Testis (tissue), 3 donors: ENCODE measurements around the gene CCDC43. TPM values are rescaled to one million over a fixed set of nuclear protein-coding genes. Genes with fewer than 3 reads are reported as not detected.

Experiments used
- DNase-seq: peaks from one replicate; pipeline ENCODE4 v3.0.0-alpha.2; 2019
- H3K27ac ChIP-seq, 2 donors: fragments of 200-600 bp; sonication (generic); one replicate each; pipeline ENCODE4 v1.5.1; 2019
- H3K27me3 ChIP-seq: fragments of 200-600 bp; sonication (generic); one replicate; pipeline ENCODE4 v1.5.1; 2019
- H3K36me3 ChIP-seq: fragments of 200-600 bp; sonication (generic); one replicate; pipeline ENCODE4 v1.5.1; 2017; ENCODE audit warnings: low read depth; ENCODE audit errors: missing control alignments
- H3K4me1 ChIP-seq: fragments of 200-600 bp; sonication (generic); one replicate; pipeline ENCODE4 v1.5.1; 2019
- H3K4me3 ChIP-seq, 2 donors: fragments of 200-600 bp; sonication (generic); one replicate each; pipeline ENCODE4 v1.5.1; 2017 to 2019
- H3K9me3 ChIP-seq: fragments of 200-600 bp; sonication (generic); one replicate; pipeline ENCODE4 v1.5.1; 2017
- CTCF ChIP-seq, 3 experiments: fragments of 450-650 bp in 2 of 3; fragments of 200-600 bp in 1 of 3; sonication (generic) in 1 of 3; IDR thresholded peaks; one replicate each; pipeline ENCODE4 v1.5.1; 2016 to 2019; ENCODE audit warnings: antibody characterized with exemption in 3 of 3, mild to moderate bottlenecking in 2 of 3, moderate library complexity in 1 of 3
- POLR2A ChIP-seq: fragments of 450-650 bp; IDR thresholded peaks from one replicate; pipeline ENCODE4 v1.6.1; 2017; ENCODE audit warnings: antibody characterized with exemption, mild to moderate bottlenecking, moderate library complexity
- WGBS, 2 donors: methylation state at CpG; one replicate each; pipeline ENCODE4 v1.1.5; 2018; 5-methylcytosine and 5-hydroxymethylcytosine counted together
- intact Hi-C: fragments of 100-400 bp; cut with DNase I; formaldehyde crosslinking; loops from one replicate; pipeline ENCODE4 v1.15.1; 2023; ENCODE audit warnings: low total_unique reads
- polyA plus RNA-seq: library from polyadenylated mRNA; stranded (reverse); fragments of 350-450 nt; fragmentation: Illumina TruSeq; extraction: RNeasy Lipid Tissue Mini Kit (QIAGEN cat#74804); gene quantifications from one replicate; pipeline ENCODE4 v1.2.3, GENCODE V29; 2014; ENCODE audit warnings: low read depth, low replicate concordance; ENCODE audit not compliant: insufficient read depth
- total RNA-seq, 2 donors: library from RNA; depleted of rRNA; stranded (reverse); fragments of >200 nt; gene quantifications; one replicate each; pipeline ENCODE4 v1.2.3, GENCODE V29; 2016

CCDC43 gene
- total and polyA plus RNA-seq, 3 donors from 2014 or later: 18.6 to 27.9 (median 20.8) TPM

DNA sequence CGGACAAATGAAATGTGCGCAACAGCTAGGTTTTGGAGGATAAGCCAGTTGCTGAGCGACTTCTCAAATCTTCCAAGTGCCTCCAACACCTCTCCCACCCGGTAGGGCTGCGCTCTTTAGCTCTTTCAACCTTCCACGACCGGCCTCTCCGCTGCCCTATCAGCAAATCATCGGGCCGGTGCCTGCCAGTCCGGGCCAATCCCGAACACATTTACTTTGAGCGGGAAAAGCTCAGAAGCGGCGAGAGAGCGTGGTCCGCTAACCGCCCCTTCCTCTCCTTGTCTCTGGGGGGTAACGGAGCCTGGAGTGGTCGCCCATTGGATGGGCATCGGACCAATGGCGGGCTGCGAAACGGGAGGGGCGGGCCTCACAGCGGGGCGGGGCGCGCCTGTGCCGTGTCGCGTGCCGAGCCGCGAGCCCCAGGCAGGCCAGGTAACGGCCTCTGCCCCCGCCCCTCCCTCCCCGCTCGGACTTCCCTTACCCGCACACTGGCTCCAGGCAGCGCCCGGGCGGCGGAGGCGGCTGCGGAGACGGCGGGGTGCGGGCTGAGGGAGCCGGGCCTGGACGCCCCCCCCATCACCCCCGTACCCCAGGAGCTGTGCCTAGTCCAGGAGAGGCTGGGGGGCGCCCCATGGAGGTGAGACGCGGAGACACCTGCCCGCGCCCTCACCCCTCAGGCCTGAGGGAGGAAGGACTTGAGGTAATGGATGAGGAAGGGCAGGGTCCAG lies 33.4 kb downstream of the CCDC43 start, which contains the start of gene MEIOC:
TSS of gene MEIOC (plus strand) at position 486 of the 728 bp plus-strand sequence. CDS start at position 632, 146 bp downstream.
- no peaks in the 10 kb centered on the region for H3K36me3 ChIP-seq
- DNase-seq: peak; percentile 86
- no peaks in the 10 kb centered on the region for H3K27me3 ChIP-seq
- peak within 1 kb of the TSS; percentile 43 to 64 for H3K4me3 ChIP-seq
- intact Hi-C loops: no loop called here
- H3K4me1 ChIP-seq: no peaks in the 10 kb centered on the region
- H3K27ac ChIP-seq: peak within 1 kb of the TSS; percentile 59 to 79
- TF ChIP-seq CTCF (IDR thresholded peaks at IDR 0.05) (no peak), POLR2A (no peak)
- 8 to 10% methylated on average over 26 to 53 of the region's 57 CpGs for WGBS, 2 donors
- H3K9me3 ChIP-seq: no peaks in the 10 kb centered on the region

- Histone ChIP-seq H3K4me3 (no peak overlapping the region), H3K36me3 (no peaks in the 10 kb centered on the region), H3K4me1 (no peaks in the 10 kb centered on the region), H3K9me3 (no peaks in the 10 kb centered on the region), H3K27ac (no peak overlapping the region), H3K27me3 (no peaks in the 10 kb centered on the region)
- no peak for DNase-seq
- intact Hi-C loops: no loop called here
- no peak for TF ChIP-seq POLR2A
- TF ChIP-seq CTCF (IDR thresholded peaks at IDR 0.05): no peak
- whole genome bisulfite sequencing, 2 donors: 73 to 78% methylated on average over 1 of the region's 1 CpG
Measured at GRCh38 chr17:44653954-44654353, 35.6 kb downstream of the CCDC43 start.

DNA sequence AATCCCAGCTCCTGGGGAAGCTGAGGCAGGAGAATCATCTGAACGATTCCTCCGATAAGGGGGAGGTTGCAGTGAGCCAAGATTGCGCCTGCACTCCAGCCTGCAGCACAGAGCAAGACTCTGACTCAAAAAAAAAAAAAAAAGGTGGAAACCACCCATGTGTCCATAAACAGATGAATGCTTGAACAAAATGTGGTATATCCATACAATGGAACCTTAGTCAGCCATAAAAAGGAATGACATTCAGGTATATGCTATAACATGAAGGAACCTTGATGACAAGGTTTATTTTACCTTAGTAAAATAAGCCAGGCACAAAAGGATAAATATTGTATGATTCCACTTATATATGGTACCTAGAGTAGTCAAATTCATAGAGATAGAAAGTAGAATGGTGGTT lies 36.2 kb downstream of the CCDC43 start:
- Histone ChIP-seq H3K27ac (no peak overlapping the region), H3K4me1 (no peaks in the 10 kb centered on the region), H3K27me3 (no peaks in the 10 kb centered on the region), H3K9me3 (no peaks in the 10 kb centered on the region), H3K4me3 (no peak overlapping the region), H3K36me3 (no peaks in the 10 kb centered on the region)
- intact Hi-C loops: no loop called here
- TF ChIP-seq CTCF (IDR thresholded peaks at IDR 0.05) (no peak), POLR2A (no peak)
- no peak for DNase-seq
- WGBS, 2 donors: 96 to 97% methylated on average over 3 of the region's 3 CpGs

- WGBS, 2 donors: 83 to 84% methylated on average over 8 of the region's 8 CpGs
- Histone ChIP-seq H3K27ac (no peak overlapping the region), H3K36me3 (no peaks in the 10 kb centered on the region), H3K4me3 (no peak overlapping the region), H3K27me3 (no peaks in the 10 kb centered on the region), H3K4me1 (no peaks in the 10 kb centered on the region), H3K9me3 (no peaks in the 10 kb centered on the region)
- no peak for DNase-seq
- TF ChIP-seq CTCF (IDR thresholded peaks at IDR 0.05) (no peak), POLR2A (no peak)
- intact Hi-C loops: no loop called here
Measured at GRCh38 chr17:44652727-44653126, 36.8 kb downstream of the CCDC43 start.

- no peak overlapping the region for H3K27ac ChIP-seq
- 87 to 88% methylated on average over 5 of the region's 5 CpGs for WGBS, 2 donors
- no peak overlapping the region for H3K4me3 ChIP-seq
- no peaks in the 10 kb centered on the region for H3K9me3 ChIP-seq
- H3K4me1 ChIP-seq: no peaks in the 10 kb centered on the region
- no peaks in the 10 kb centered on the region for H3K36me3 ChIP-seq
- DNase-seq: no peak
- intact Hi-C loops: no loop called here
- no peaks in the 10 kb centered on the region for H3K27me3 ChIP-seq
- TF ChIP-seq POLR2A (no peak), CTCF (IDR thresholded peaks at IDR 0.05) (no peak)
Measured at GRCh38 chr17:44651228-44651627, 38.3 kb downstream of the CCDC43 start.
